ENCODE data around the gene ARFGAP3. TPM values are rescaled to one million over a fixed set of nuclear protein-coding genes. Genes with fewer than 3 reads are reported as not detected.

ARFGAP3 gene
- polyA plus RNA-seq, 2 of the 4 experiments (the other 2 are of a cell fraction) = 19.1 to 39.0 TPM

GRCh38 chr22:42837556-42837955 is 19.5 kb downstream of the ARFGAP3 start (continued):
- TF ChIP-seq CTCF (IDR thresholded peaks at IDR 0.05) (no peak), ZC3H11A (IDR thresholded peaks at IDR 0.05) (no peak), FOXS1 (CRISPR knock-in tag; IDR thresholded peaks at IDR 0.05) (no peak), RAD21 (conservative IDR thresholded peaks at IDR 0.05 in 1 of 2, IDR thresholded peaks at IDR 0.05 in 1 of 2) (no peak), USF2 (IDR thresholded peaks at IDR 0.05) (no peak), HDAC2 (IDR thresholded peaks at IDR 0.05) (no peak), TP53 (CRISPR knock-in tag; IDR thresholded peaks at IDR 0.05) (no peak), EHMT2 (IDR thresholded peaks at IDR 0.05; ENCODE audit: low read depth) (no peak)

- no peak for FAIRE-seq
- CTCF ChIA-PET = interaction anchor here (0.7 to 1.1 kb wide), 2 partner anchors 49 to 233 kb away, joined by 3 to 4 read pairs; no protein-coding TSS in a partner anchor
Observed at GRCh38 chr22:42836026-42836425, 21.0 kb downstream of the ARFGAP3 start.

GRCh38 chr22:42834177-42834949 is 22.7 kb downstream of the ARFGAP3 start:
- WGBS (ENCODE audit: missing lambda C conversion rate) = 77% methylated on average over 5 of the region's 5 CpGs

More at GRCh38 chr22:42836026-42836425, 21.0 kb downstream of the ARFGAP3 start:
- no peak for ATAC-seq
- POLR2A ChIA-PET = no interaction called here
- Histone ChIP-seq H3K9me3 (no peaks in the 10 kb centered on the region), H3K27ac (no peak overlapping the region), H3K4me2 (no peak overlapping the region), H3K4me1 (0 out of 3 replicates have a peak, but pooled peaks cover 6% of the 10 kb centered on the region), H3K4me3 (no peak overlapping the region)
- no peak for TF ChIP-seq FOSL2 (IDR thresholded peaks at IDR 0.05)
- no peak for TF ChIP-seq FOSL2 (CRISPR knock-in tag; IDR thresholded peaks at IDR 0.05)
- 98% methylated on average over 5 of the region's 5 CpGs for WGBS (ENCODE audit: missing lambda C conversion rate)
- no peak for DNase-seq (ENCODE audit: low read depth in 1 of 2, low spot score in 1 of 2)

More at GRCh38 chr22:42834177-42834949, 22.7 kb downstream of the ARFGAP3 start:
- CTCF ChIA-PET = no interaction called here
- FAIRE-seq = no peak
- H3K9me3 ChIP-seq = no peaks in the 10 kb centered on the region
- no peak for ATAC-seq
- no peak overlapping the region for H3K27ac ChIP-seq
- TF ChIP-seq HOXB5 (CRISPR knock-in tag; IDR thresholded peaks at IDR 0.05) (no peak), PBX3 (IDR thresholded peaks at IDR 0.05) (no peak), FOSB (CRISPR knock-in tag; IDR thresholded peaks at IDR 0.05) (no peak), HMGXB4 (CRISPR knock-in tag; IDR thresholded peaks at IDR 0.05; ENCODE audit: borderline replicate concordance) (no peak), CHD4 (IDR thresholded peaks at IDR 0.05; ENCODE audit: borderline replicate concordance) (no peak), ZFP36 (IDR thresholded peaks at IDR 0.05; ENCODE audit: borderline replicate concordance, partially characterized antibody) (no peak), ZSCAN20 (CRISPR knock-in tag; IDR thresholded peaks at IDR 0.05) (no peak)
- POLR2A ChIA-PET = no interaction called here
- no peak overlapping the region for H3K4me3 ChIP-seq
- H3K4me2 ChIP-seq = no peak overlapping the region
- no peak for DNase-seq (ENCODE audit: low read depth in 1 of 2, low spot score in 1 of 2)
- H3K4me1 ChIP-seq = 0 out of 3 replicates have a peak, but pooled peaks cover under 1% of the 10 kb centered on the region
